ENCODE results near the gene RREB1.

RREB1 gene

GRCh38 chr6:7098993-7099392, 8.8 kb upstream of the RREB1 start:
- no peak for DNase-seq

- no peak for DNase-seq
These were observed 7.5 kb upstream of the RREB1 start for GRCh38 chr6:7100072-7100752.

- DNase-seq, result no peak
These were observed 7.0 kb upstream of the RREB1 start for GRCh38 chr6:7100753-7101081.

DNA sequence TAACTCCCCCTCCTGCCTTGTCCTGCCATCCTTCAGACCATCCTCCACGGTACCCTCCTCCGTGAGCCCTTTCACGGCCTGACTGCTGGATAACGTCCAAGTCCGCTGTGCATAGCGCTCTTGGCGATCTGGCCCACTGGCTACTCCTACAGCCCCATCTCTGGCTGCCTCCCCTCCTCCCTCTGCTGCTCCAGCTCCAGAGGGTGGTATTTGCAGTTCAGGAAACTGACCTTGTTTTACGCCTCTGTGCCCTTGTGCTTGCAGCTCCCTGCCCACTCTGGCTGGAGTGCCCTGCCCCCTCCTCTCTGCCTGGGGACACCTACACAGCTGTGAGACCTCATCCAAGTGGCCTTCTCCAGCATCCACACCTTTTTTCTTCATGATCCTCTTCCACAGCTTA, 6.5 kb upstream of the RREB1 start:
- DNase-seq, result no peak

DNA sequence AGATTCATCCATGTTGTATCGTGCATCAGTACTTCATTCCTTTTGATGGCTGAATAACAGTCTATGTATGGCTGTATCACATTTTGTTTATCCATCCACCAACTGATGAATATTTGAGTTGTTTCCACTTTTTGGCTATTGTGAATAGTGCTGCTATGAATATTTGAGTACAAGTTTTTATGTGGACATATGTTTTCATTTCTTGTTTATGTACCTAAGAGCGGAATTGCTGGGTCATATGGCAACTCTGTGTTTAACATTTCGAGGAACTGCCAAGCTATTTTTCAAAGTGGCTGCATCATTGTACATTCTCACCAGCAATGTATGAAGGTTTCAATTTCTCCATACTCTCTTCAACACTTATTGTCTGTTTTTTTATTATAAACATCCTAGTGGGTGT, 3.0 kb upstream of the RREB1 start:
- no peak for DNase-seq

DNA sequence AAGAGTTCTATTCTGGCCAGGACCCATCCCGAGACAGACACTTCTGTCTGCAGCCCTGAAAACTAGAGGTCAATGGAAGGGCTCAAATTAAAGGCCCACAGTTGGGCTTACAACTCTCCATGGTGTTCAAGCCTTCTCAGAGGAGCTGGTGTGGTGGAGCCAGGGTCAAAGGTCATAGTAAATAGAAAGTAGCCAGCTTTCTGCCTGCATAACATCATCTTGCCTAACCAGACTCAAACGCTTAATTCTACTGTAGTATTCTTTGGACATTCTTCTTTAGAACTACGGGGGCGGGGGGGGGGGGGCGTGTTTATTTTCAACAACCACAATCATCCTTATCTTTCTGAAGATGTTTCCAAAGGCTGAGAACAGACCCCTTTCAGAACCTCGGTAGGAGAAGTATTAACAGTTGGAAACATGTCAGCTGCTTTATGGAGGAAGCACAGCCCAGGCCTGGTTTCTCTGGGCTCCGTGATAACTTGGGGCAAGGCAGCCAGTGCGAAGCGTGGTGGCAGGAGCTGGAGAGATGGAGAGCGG, 1.5 kb upstream of the RREB1 start:
- DNase-seq, result no peak

GRCh38 chr6:7106752-7107577, 796 bp upstream of the RREB1 start:
- no peak for DNase-seq

- no peak for DNase-seq
These were observed 619 bp downstream of the RREB1 start for GRCh38 chr6:7108196-7108963.

DNA sequence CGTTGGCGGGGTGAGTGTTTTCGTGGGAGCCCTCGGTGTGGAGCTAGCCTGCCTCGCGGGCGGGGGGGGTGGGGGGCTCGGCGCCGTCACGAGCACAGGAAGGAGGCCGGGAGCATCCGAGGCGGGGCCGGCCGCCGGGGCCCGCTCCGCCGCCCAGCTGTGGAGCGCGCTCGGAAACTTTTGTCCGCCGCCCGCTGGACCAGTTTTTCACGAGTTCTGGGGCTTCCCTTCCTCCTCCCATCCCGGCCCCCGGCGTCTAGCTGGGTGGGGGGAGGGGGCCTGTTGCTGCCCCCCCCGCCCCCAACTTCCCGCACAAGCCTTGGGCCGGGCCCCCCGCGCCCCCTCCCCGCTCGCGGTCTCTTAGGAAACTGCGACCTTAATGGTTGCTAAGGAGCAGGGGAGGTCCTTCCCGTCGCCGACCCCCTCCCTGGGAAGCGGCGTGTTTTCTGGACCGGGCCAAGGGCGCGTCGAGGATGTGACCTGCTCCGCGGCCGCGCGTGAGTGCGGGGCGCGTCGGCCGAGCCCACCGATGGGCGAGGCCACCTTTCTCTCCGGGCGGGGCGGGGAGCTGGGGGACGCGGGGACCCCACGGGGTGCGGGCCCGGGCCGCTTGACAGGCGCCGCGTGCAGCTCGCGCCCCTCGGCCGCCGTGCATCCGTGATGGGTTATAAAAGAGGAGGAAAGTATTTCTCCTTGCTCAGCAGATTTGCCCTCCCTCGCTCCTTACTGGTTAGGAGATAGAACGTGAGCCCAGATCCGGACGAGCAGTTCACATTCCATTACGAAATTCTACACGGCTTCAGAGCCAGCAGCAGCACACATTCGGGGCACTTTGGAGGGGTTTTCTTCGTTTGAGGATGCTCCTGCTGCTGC, 1.4 kb downstream of the RREB1 start:
- DNase-seq, result no peak

DNA sequence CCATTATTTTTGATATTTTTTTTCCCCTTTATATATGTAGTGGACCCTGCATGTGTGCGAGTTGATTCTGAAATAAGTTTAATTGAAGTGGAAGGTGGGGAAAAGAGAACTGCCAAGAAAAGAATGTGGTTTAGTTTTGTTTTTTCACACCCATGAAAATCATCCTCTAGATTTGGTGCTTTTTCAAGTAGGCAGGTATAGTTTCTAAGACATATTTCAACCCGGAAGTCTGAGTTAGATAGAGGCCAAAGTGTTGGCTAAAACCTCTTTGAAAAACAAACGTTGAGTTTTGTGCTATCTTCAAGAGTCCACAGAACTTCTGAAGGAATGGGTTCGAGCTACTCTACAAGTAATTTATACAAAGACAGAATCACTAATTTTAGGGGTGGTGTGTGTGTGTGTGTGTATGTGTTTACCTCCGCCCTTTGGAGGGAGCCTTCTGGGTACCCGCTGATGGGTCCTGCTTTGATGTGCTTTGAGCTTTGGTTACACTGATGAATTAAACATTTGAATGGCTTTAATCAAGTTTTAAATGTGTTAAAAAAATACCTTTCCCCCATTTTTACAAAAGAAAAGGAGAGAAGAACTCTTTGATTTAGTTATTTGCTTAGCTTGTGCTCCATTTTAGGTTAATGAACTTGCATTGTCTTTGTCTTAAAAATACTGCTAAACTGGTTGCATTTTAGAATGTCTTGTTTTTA, 2.5 kb downstream of the RREB1 start:
- DNase-seq, result no peak

- no peak for DNase-seq
These were observed 3.4 kb downstream of the RREB1 start for GRCh38 chr6:7111095-7111690.

- DNase-seq, result no peak
These were observed 4.4 kb downstream of the RREB1 start for GRCh38 chr6:7112171-7112570.

- no peak for DNase-seq
These were observed 5.1 kb downstream of the RREB1 start for GRCh38 chr6:7112741-7113313.

DNA sequence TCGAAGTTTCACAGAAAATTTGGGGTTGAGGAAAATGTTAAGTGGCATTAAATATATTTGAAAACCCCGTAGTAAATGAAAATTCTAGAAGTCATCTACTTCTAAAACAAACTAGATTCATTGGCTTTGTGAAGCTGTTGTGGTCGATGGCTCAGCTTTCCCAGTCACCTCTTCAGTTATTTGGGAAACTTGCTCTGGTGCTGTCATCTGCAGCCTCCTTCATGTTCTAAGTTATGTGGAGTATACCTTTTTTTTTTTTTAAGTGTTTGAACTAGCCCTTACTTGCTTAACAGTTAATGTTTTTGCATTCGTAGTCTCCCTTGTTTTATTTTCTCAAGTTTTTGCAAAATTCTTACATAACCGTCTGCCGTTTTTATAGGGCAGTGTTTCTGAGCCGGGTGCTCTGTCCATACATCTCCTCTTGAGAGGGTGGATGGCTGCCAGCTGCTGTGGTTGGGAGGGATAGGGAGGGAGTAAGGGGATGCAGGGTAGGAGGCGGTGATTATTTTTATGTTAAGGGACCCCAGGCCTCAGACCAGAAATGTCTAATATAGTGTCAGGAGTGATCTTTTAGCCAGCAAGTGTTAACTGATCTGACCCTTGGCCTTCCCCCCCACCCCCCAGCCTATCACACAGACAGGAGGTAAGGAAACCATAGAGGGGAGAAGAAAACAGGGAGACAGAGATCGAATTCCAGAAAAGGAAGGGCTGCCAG, 7.1 kb downstream of the RREB1 start:
- no peak for DNase-seq

DNA sequence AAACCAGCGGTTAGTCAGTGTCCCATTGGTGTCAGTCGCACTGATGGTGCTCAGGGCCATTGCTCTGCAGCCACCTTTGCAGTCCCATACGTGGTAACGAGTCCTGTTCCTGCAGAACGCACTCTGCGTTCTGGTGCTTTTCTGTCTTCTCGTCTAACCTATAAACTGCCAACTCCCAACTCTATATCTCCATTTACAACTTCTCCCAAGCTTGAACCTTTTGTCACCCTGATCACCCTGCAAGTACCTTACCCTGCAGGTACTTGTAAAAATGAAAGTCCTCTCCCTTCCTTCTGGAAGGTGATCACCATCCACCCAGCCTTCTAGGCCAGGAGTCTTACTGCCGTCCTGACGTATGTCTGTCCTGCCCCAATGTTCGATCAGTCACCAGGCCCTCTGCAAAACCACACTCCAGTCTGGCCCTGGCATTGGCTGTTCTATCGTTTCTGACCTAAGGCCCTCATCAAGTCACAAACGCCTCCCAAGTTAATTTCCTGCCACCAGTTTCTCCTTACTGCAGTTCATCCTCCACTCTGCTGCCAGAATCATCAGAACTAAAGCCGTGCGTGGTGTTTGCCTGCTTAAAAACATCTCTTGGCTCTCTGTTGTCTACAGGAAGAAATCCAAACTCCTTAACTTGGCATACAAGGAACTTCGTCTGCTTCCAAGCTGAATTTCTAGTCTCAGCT, 7.9 kb downstream of the RREB1 start:
- no peak for DNase-seq

DNA sequence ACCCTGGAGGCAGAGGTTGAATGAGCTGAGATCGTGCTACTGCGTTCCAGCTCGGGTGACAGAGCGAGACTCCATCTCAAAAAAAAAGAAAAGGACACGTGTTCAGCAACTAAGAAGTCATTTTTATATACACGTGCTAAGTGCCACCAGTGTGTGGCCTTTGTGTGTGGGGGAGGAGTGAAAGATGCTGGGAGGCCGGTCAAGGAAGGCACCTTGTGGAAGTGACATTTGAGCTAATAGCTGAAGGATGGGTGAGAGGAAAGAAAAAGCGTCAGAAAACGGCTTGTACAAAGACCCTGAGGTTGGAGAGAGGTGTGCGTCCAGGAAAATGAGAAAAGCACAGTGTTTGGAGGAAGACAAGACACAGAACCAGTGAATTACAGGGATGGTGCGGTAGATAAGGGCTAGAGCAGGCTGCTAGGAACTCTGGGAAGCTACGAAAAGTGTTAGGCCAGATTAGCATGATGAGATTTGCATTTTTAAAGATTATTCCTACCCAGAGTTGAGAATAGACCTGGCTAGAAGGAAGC, 11.6 kb downstream of the RREB1 start:
- no peak for DNase-seq

DNA sequence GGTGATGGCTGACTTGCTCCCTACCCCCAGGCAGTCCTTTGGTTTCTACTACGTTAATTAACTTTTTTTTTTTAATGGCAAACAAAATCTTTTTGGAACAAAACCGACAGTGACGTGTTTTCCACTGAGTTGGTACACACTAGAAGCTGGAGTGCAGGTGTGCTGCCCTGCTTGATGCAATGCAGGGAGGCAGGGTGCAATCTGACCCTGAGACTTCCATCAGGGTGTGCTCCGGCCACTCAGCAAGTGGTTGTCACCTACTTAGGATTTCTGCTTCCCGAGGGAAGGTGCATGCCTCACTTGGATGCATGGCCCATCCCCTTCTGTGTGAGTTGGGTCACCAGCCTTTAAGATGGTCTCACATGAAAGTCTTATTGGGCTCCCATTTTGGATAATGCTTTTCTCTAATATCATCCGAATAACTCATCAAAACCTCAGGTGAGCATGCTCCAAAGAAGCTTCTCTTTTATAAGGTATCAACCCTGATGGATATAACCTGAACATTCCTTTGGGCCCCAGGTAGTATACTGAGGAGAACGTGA, 14.0 kb downstream of the RREB1 start:
- DNase-seq, result no peak

DNA sequence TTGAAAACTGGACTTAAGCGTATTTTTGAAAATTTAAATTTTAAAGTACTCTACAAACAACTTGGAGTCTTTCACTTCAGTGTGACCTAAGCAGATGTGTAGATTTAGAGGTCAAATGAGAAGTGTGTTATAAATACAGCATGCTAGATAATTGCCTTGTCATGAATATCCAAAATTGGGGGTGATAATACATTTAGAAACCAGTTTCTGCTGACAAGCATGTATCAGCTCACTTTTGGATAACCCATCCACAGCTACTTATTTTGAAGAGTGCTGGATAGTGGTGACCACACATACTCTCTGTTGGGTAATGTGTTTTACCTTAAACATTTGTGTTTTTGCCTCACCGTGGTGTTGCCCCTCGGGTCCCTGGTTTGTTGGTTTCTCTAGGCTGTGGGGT, 14.9 kb downstream of the RREB1 start:
- no peak for DNase-seq

GRCh38 chr6:7124114-7124513, 16.4 kb downstream of the RREB1 start:
- no peak for DNase-seq
